ENCODE measurements around the gene DOC2B.

The DOC2B gene

GRCh38 chr17:144936-145670 lies 36.3 kb downstream of the DOC2B start:
- H3K4ac ChIP-seq (ENCODE audit: low read depth, low read length): no peak overlapping the region
- H4K91ac ChIP-seq (ENCODE audit: low read depth, low read length): no peak overlapping the region
- no peak overlapping the region for H3K9ac ChIP-seq (ENCODE audit: low read length)
- H2AFZ ChIP-seq (ENCODE audit: insufficient read depth, low read length, poor library complexity): no peak overlapping the region
- no peak overlapping the region for H3K23ac ChIP-seq (ENCODE audit: low read length)
- no peak overlapping the region for H3K14ac ChIP-seq (ENCODE audit: low read length)
- H3K4me2 ChIP-seq (ENCODE audit: low read length): no peak overlapping the region
- H2BK5ac ChIP-seq (ENCODE audit: low read depth, low read length, poor library complexity): no peak overlapping the region
- H3K9me3 ChIP-seq (ENCODE audit: insufficient read depth, low read depth, low read length): peaks cover 1% of the 10 kb centered on the region
- H3K36me3 ChIP-seq (ENCODE audit: control insufficient read depth in 1 of 2, insufficient read depth in 2 of 2, low read length in 2 of 2): no peaks in the 10 kb centered on the region
- no peaks in the 10 kb centered on the region for H3K4me1 ChIP-seq (ENCODE audit: control insufficient read depth in 1 of 2, insufficient read depth in 2 of 2, low read length in 2 of 2)
- no peak overlapping the region for H3K27ac ChIP-seq (ENCODE audit: low read depth, low read length)
- H3K79me2 ChIP-seq (ENCODE audit: control insufficient read depth, insufficient read depth, low read length, poor library complexity): no peaks in the 10 kb centered on the region
- H3K4me3 ChIP-seq (ENCODE audit: low read depth, low read length): no peak overlapping the region
- no peaks in the 10 kb centered on the region for H3K79me1 ChIP-seq (ENCODE audit: low read length)
- no peaks in the 10 kb centered on the region for H3K27me3 ChIP-seq (ENCODE audit: insufficient read depth, low read length)
- WGBS (ENCODE audit: extremely low coverage, insufficient coverage, insufficient read length): no CpG with 5 or more reads among the region's 7 CpGs
- no peak overlapping the region for H4K12ac ChIP-seq (ENCODE audit: low read depth, low read length)
- DNase-seq: no peak
- no peak overlapping the region for H3K18ac ChIP-seq (ENCODE audit: low read length)
- no peak overlapping the region for H4K8ac ChIP-seq (ENCODE audit: low read depth, low read length)
- no peak overlapping the region for H2BK12ac ChIP-seq (ENCODE audit: low read length)
- no peak overlapping the region for H2BK120ac ChIP-seq (ENCODE audit: insufficient read depth, low read length, poor library complexity)
- no peak overlapping the region for H2AK5ac ChIP-seq (ENCODE audit: low read length)

- Histone ChIP-seq H4K12ac (ENCODE audit: low read depth, low read length) (no peak overlapping the region), H3K79me1 (ENCODE audit: low read length) (no peaks in the 10 kb centered on the region), H3K4ac (ENCODE audit: low read depth, low read length) (no peak overlapping the region), H4K91ac (ENCODE audit: low read depth, low read length) (no peak overlapping the region), H3K9ac (ENCODE audit: low read length) (no peak overlapping the region), H2AFZ (ENCODE audit: insufficient read depth, low read length, poor library complexity) (no peak overlapping the region), H3K18ac (ENCODE audit: low read length) (no peak overlapping the region), H3K9me3 (ENCODE audit: insufficient read depth, low read depth, low read length) (peaks cover 1% of the 10 kb centered on the region), H3K36me3 (ENCODE audit: control insufficient read depth in 1 of 2, insufficient read depth in 2 of 2, low read length in 2 of 2) (no peaks in the 10 kb centered on the region), H2BK5ac (ENCODE audit: low read depth, low read length, poor library complexity) (no peak overlapping the region), H4K8ac (ENCODE audit: low read depth, low read length) (no peak overlapping the region), H3K4me2 (ENCODE audit: low read length) (no peak overlapping the region), H2AK5ac (ENCODE audit: low read length) (no peak overlapping the region), H2BK120ac (ENCODE audit: insufficient read depth, low read length, poor library complexity) (no peak overlapping the region), H3K4me3 (ENCODE audit: low read depth, low read length) (no peak overlapping the region), H3K14ac (ENCODE audit: low read length) (no peak overlapping the region), H3K23ac (ENCODE audit: low read length) (no peak overlapping the region), H2BK12ac (ENCODE audit: low read length) (no peak overlapping the region), H3K27me3 (ENCODE audit: insufficient read depth, low read length) (no peaks in the 10 kb centered on the region), H3K27ac (ENCODE audit: low read depth, low read length) (no peak overlapping the region), H3K79me2 (ENCODE audit: control insufficient read depth, insufficient read depth, low read length, poor library complexity) (no peaks in the 10 kb centered on the region), H3K4me1 (ENCODE audit: control insufficient read depth in 1 of 2, insufficient read depth in 2 of 2, low read length in 2 of 2) (no peaks in the 10 kb centered on the region)
- DNase-seq: peak; percentile 63 to 80
- no CpG with 5 or more reads among the region's 44 CpGs for WGBS (ENCODE audit: extremely low coverage, insufficient coverage, insufficient read length)
Measured at GRCh38 chr17:143785-144281, 37.6 kb downstream of the DOC2B start.

- Histone ChIP-seq H3K27me3 (ENCODE audit: insufficient read depth, low read length) (no peaks in the 10 kb centered on the region), H2BK12ac (ENCODE audit: low read length) (no peak overlapping the region), H3K9me3 (ENCODE audit: insufficient read depth, low read depth, low read length) (peaks cover 1% of the 10 kb centered on the region), H3K79me1 (ENCODE audit: low read length) (no peaks in the 10 kb centered on the region), H3K36me3 (ENCODE audit: control insufficient read depth in 1 of 2, insufficient read depth in 2 of 2, low read length in 2 of 2) (no peaks in the 10 kb centered on the region), H3K9ac (ENCODE audit: low read length) (no peak overlapping the region), H3K14ac (ENCODE audit: low read length) (no peak overlapping the region), H3K4me1 (ENCODE audit: control insufficient read depth in 1 of 2, insufficient read depth in 2 of 2, low read length in 2 of 2) (no peaks in the 10 kb centered on the region), H4K91ac (ENCODE audit: low read depth, low read length) (no peak overlapping the region), H3K4me3 (ENCODE audit: low read depth, low read length) (no peak overlapping the region), H4K12ac (ENCODE audit: low read depth, low read length) (no peak overlapping the region), H3K18ac (ENCODE audit: low read length) (no peak overlapping the region), H2AK5ac (ENCODE audit: low read length) (no peak overlapping the region), H2BK5ac (ENCODE audit: low read depth, low read length, poor library complexity) (no peak overlapping the region), H3K23ac (ENCODE audit: low read length) (no peak overlapping the region), H3K4me2 (ENCODE audit: low read length) (no peak overlapping the region), H3K4ac (ENCODE audit: low read depth, low read length) (no peak overlapping the region), H4K8ac (ENCODE audit: low read depth, low read length) (no peak overlapping the region), H2AFZ (ENCODE audit: insufficient read depth, low read length, poor library complexity) (no peak overlapping the region), H3K79me2 (ENCODE audit: control insufficient read depth, insufficient read depth, low read length, poor library complexity) (no peaks in the 10 kb centered on the region), H3K27ac (ENCODE audit: low read depth, low read length) (no peak overlapping the region), H2BK120ac (ENCODE audit: insufficient read depth, low read length, poor library complexity) (no peak overlapping the region)
- DNase-seq: no peak
- WGBS (ENCODE audit: extremely low coverage, insufficient coverage, insufficient read length): no CpG with 5 or more reads among the region's 23 CpGs
Measured at GRCh38 chr17:142876-143784, 38.3 kb downstream of the DOC2B start.

GRCh38 chr17:142102-142661 lies 39.3 kb downstream of the DOC2B start:
- no peak overlapping the region for H3K23ac ChIP-seq (ENCODE audit: low read length)
- H3K14ac ChIP-seq (ENCODE audit: low read length): no peak overlapping the region
- H3K79me2 ChIP-seq (ENCODE audit: control insufficient read depth, insufficient read depth, low read length, poor library complexity): no peaks in the 10 kb centered on the region
- H4K8ac ChIP-seq (ENCODE audit: low read depth, low read length): no peak overlapping the region
- no peaks in the 10 kb centered on the region for H3K79me1 ChIP-seq (ENCODE audit: low read length)
- no peak overlapping the region for H2BK120ac ChIP-seq (ENCODE audit: insufficient read depth, low read length, poor library complexity)
- no peaks in the 10 kb centered on the region for H3K4me1 ChIP-seq (ENCODE audit: control insufficient read depth in 1 of 2, insufficient read depth in 2 of 2, low read length in 2 of 2)
- no peak overlapping the region for H2BK5ac ChIP-seq (ENCODE audit: low read depth, low read length, poor library complexity)
- H2AFZ ChIP-seq (ENCODE audit: insufficient read depth, low read length, poor library complexity): no peak overlapping the region
- no peak overlapping the region for H3K9ac ChIP-seq (ENCODE audit: low read length)
- WGBS (ENCODE audit: extremely low coverage, insufficient coverage, insufficient read length): no CpG with 5 or more reads among the region's 23 CpGs
- H3K4me2 ChIP-seq (ENCODE audit: low read length): no peak overlapping the region
- DNase-seq: no peak
- no peak overlapping the region for H4K91ac ChIP-seq (ENCODE audit: low read depth, low read length)
- no peak overlapping the region for H2AK5ac ChIP-seq (ENCODE audit: low read length)
- no peak overlapping the region for H4K12ac ChIP-seq (ENCODE audit: low read depth, low read length)
- no peak overlapping the region for H3K18ac ChIP-seq (ENCODE audit: low read length)
- H3K4me3 ChIP-seq (ENCODE audit: low read depth, low read length): no peak overlapping the region
- no peak overlapping the region for H2BK12ac ChIP-seq (ENCODE audit: low read length)
- H3K27me3 ChIP-seq (ENCODE audit: insufficient read depth, low read length): no peaks in the 10 kb centered on the region
- no peak overlapping the region for H3K27ac ChIP-seq (ENCODE audit: low read depth, low read length)
- H3K4ac ChIP-seq (ENCODE audit: low read depth, low read length): no peak overlapping the region
- H3K9me3 ChIP-seq (ENCODE audit: insufficient read depth, low read depth, low read length): peaks cover 1% of the 10 kb centered on the region
- no peaks in the 10 kb centered on the region for H3K36me3 ChIP-seq (ENCODE audit: control insufficient read depth in 1 of 2, insufficient read depth in 2 of 2, low read length in 2 of 2)
